Mesenchymal stem cell (in vitro differentiated cells and primary cell): ENCODE data around the gene HMGCL.
A peak's percentile ranks its signal among the peaks of the same experiment; 100 is the strongest.

Experiments used
- DNase-seq: peaks from one replicate; pipeline ENCODE4 v3.0.0-alpha.2; 2013
- H2AFZ ChIP-seq: one replicate; pipeline ENCODE4 v1.6.1; 2013; ENCODE audit warnings: low read depth, mild to moderate bottlenecking, control low read depth, inconsistent platforms, low read length, moderate library complexity
- H2AK5ac ChIP-seq: 2 replicates; pipeline ENCODE4 v1.6.1; 2013; ENCODE audit warnings: low read length, moderate library complexity, mild to moderate bottlenecking, inconsistent platforms; ENCODE audit not compliant: severe bottlenecking
- H2BK120ac ChIP-seq: one replicate; pipeline ENCODE4 v1.6.1; 2013; ENCODE audit warnings: low read depth, mild to moderate bottlenecking, inconsistent platforms, low read length, moderate library complexity
- H2BK12ac ChIP-seq, 2 experiments: one replicate each; pipeline ENCODE4 v1.6.1; 2013; ENCODE audit warnings: inconsistent platforms in 2 of 2, low read length in 2 of 2, mild to moderate bottlenecking in 2 of 2, moderate library complexity in 2 of 2, control low read depth in 1 of 2
- H2BK15ac ChIP-seq: one replicate; pipeline ENCODE4 v1.6.1; 2013; ENCODE audit warnings: mild to moderate bottlenecking, low read depth, inconsistent platforms; ENCODE audit not compliant: poor library complexity, severe bottlenecking
- H2BK5ac ChIP-seq: 2 replicates; pipeline ENCODE4 v1.6.1; 2013; ENCODE audit warnings: low read depth, mild to moderate bottlenecking, low read length, control low read depth, inconsistent platforms; ENCODE audit not compliant: poor library complexity, severe bottlenecking
- H3K14ac ChIP-seq, 2 experiments: one replicate each; pipeline ENCODE4 v1.6.1; 2013; ENCODE audit warnings: inconsistent platforms in 2 of 2, low read length in 2 of 2, control low read depth in 1 of 2, mild to moderate bottlenecking in 1 of 2, moderate library complexity in 1 of 2
- H3K18ac ChIP-seq, 2 experiments: one replicate each; pipeline ENCODE4 v1.6.1; 2013; ENCODE audit warnings: inconsistent platforms in 2 of 2, low read length in 2 of 2, control low read depth in 1 of 2, low read depth in 1 of 2, mild to moderate bottlenecking in 1 of 2
- H3K23ac ChIP-seq, 2 experiments: one replicate each; pipeline ENCODE4 v1.6.1; 2013; ENCODE audit warnings: inconsistent platforms in 2 of 2, low read length in 2 of 2, mild to moderate bottlenecking in 2 of 2, moderate library complexity in 2 of 2, control low read depth in 1 of 2
- H3K27ac ChIP-seq: 2 replicates; pipeline ENCODE4 v1.5.1; 2013; ENCODE audit warnings: mild to moderate bottlenecking, moderate library complexity, low read length, control low read depth, inconsistent platforms; ENCODE audit not compliant: poor library complexity, severe bottlenecking
- H3K27me3 ChIP-seq, 2 experiments: 2 replicates each; pipeline versions ENCODE4 v1.6.1 to v1.7.0; 2013; ENCODE audit warnings: low read length in 2 of 2, mild to moderate bottlenecking in 2 of 2, moderate library complexity in 2 of 2, control low read depth in 1 of 2, inconsistent platforms in 1 of 2; ENCODE audit not compliant: control insufficient read depth in 1 of 2, insufficient read depth in 1 of 2
- H3K36me3 ChIP-seq, 2 experiments: 2 replicates each; pipeline versions ENCODE4 v1.6.1 to v1.7.0; 2013; ENCODE audit warnings: low read length in 2 of 2, control low read depth in 1 of 2, inconsistent platforms in 1 of 2, low read depth in 1 of 2, mild to moderate bottlenecking in 1 of 2; ENCODE audit not compliant: insufficient read depth in 2 of 2, control insufficient read depth in 1 of 2
- H3K4ac ChIP-seq, 2 experiments: one replicate each; pipeline ENCODE4 v1.6.1; 2013; ENCODE audit warnings: inconsistent platforms in 2 of 2, low read length in 2 of 2, mild to moderate bottlenecking in 2 of 2, moderate library complexity in 2 of 2, control low read depth in 1 of 2, low read depth in 1 of 2
- H3K4me1 ChIP-seq: 2 replicates; pipeline ENCODE4 v1.6.1; 2013; ENCODE audit warnings: low read depth, low read length, control low read depth; ENCODE audit not compliant: control insufficient read depth, insufficient read depth
- H3K4me2 ChIP-seq: 2 replicates; pipeline ENCODE4 v1.6.1; 2013; ENCODE audit warnings: low read length, mild to moderate bottlenecking, inconsistent platforms; ENCODE audit not compliant: poor library complexity, severe bottlenecking
- H3K4me3 ChIP-seq, 2 experiments: 2 replicates each; pipeline versions ENCODE4 v1.5.1 to v1.7.0; 2013; ENCODE audit warnings: low read length in 2 of 2, mild to moderate bottlenecking in 2 of 2, control low read depth in 1 of 2, low read depth in 1 of 2; ENCODE audit not compliant: insufficient read depth in 1 of 2
- H3K79me1 ChIP-seq: replicated peaks from 2 replicates; pipeline ENCODE4 v1.6.1; 2013; ENCODE audit warnings: mild to moderate bottlenecking, control low read depth, low read length, inconsistent platforms; ENCODE audit not compliant: poor library complexity, severe bottlenecking
- H3K9ac ChIP-seq: 2 replicates; pipeline ENCODE4 v1.7.0; 2013; ENCODE audit warnings: mild to moderate bottlenecking, low read length, moderate library complexity
- H3K9me3 ChIP-seq: 2 replicates; pipeline ENCODE4 v1.7.0; 2013; ENCODE audit warnings: mild to moderate bottlenecking, low read length; ENCODE audit not compliant: control insufficient read depth
- H4K8ac ChIP-seq: one replicate; pipeline ENCODE4 v1.6.1; 2013; ENCODE audit warnings: inconsistent platforms, mild to moderate bottlenecking, low read length, moderate library complexity
- H4K91ac ChIP-seq: one replicate; pipeline ENCODE4 v1.6.1; 2013; ENCODE audit warnings: mild to moderate bottlenecking, low read length, inconsistent platforms
- WGBS: methylation state at CpG from one replicate; pipeline ENCODE4 v1.1.7; 2013; ENCODE audit warnings: mixed read lengths; 5-methylcytosine and 5-hydroxymethylcytosine counted together

HMGCL gene

DNA sequence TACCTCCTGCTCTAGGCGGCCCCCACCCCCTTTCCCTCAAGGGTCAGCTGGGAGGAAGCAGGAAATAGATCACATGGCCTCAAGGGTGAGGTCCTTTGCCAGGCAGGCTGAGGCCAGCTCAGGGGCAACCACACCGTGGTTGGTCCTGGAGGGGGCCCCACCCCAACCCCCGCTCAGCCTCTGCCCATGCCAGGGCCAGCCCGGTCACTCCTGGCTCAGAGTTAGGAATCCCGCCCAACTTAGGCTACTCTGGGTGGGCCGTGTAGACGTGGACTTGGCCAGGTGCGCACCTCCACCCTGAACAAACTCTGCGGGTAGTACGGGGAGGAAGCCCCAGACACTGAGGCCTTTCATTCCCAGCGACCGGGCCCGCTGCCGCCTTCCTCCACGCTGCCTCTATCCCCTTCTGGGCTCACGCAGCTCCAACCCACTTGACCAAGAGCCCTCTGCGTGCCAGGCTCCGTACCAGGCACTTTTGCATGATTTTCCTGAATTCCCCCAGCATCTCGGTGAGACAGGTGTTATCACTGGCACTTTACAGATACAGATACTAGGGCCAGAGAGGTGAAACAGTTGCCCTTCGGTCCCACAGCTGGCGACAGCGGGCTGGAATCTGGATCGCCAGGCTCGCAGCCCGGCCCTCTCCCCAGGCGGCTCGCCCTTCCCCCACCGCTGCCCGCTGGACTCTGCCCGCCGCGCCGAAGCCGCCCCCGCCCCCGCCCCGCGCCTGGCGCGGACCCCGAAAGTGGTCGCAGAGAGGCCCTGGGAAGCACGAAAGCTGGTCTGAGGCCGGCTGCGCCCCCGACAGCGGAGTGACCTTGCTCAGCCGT, 25.4 kb downstream of the HMGCL start:
- Histone ChIP-seq H2AFZ (peak overlapping the region; percentile 29), H3K79me1 (peaks cover 30% of the 10 kb centered on the region), H2BK5ac (peak overlapping the region; percentile 58), H3K4me2 (peak overlapping the region; percentile 74), H3K9ac (peak overlapping the region; percentile 90), H3K36me3 (peaks cover 43 to 50% of the 10 kb centered on the region in 2 experiments), H4K8ac (peak overlapping the region; percentile 90), H4K91ac (peak overlapping the region; percentile 98), H3K4ac (peak overlapping the region; percentile 79 to 96), H2BK12ac (peak overlapping the region; percentile 62 to 82), H3K27ac (peak overlapping the region; percentile 91), H2AK5ac (peak overlapping the region; percentile 78), H3K14ac (peak overlapping the region in 1 of 2 experiments; percentile 86), H3K9me3 (no peaks in the 10 kb centered on the region), H2BK120ac (peak overlapping the region; percentile 81), H3K27me3 (no peaks in the 10 kb centered on the region), H3K18ac (peak overlapping the region; percentile 85 to 95), H3K23ac (peak overlapping the region in 1 of 2 experiments; percentile 48), H3K4me3 (peak overlapping the region; percentile 68 to 94), H3K4me1 (peaks cover 25% of the 10 kb centered on the region), H2BK15ac (peak overlapping the region; percentile 54)
- peak; percentile 85 for DNase-seq
- under 1% methylated on average over 45 of the region's 48 CpGs for WGBS

DNA sequence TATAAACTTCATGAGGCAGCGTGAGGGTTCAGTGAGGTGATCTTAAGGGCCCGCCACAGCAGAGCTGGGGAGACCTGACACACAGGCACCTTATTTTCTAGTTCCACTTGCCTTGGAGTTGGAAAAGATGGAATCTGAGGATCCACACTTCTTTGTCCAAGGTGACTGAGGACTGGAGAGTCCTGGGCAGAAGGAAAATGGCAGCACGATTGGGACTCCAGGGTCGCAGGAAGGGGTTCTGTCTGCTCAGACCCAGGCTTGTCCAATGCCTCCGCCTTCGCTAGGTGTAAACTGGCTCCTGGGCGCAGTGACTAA, 26.0 kb downstream of the HMGCL start:
- H3K9ac ChIP-seq = peak overlapping the region; percentile 90
- H4K91ac ChIP-seq = peak overlapping the region; percentile 98
- peaks cover 26% of the 10 kb centered on the region for H3K4me1 ChIP-seq
- 43% methylated on average over 7 of the region's 7 CpGs for WGBS
- no peaks in the 10 kb centered on the region for H3K27me3 ChIP-seq
- H2BK15ac ChIP-seq = peak overlapping the region; percentile 54
- H3K4ac ChIP-seq = peak overlapping the region in 1 of 2 experiments; percentile 79
- peak overlapping the region; percentile 77 for H2BK120ac ChIP-seq
- peak overlapping the region; percentile 12 for H2AK5ac ChIP-seq
- peak overlapping the region; percentile 91 for H3K27ac ChIP-seq
- no peak for DNase-seq
- H3K4me2 ChIP-seq = peak overlapping the region; percentile 74
- H3K9me3 ChIP-seq = no peaks in the 10 kb centered on the region
- H3K14ac ChIP-seq = no peak overlapping the region
- H3K36me3 ChIP-seq = peaks cover 42 to 54% of the 10 kb centered on the region in 2 experiments
- H3K23ac ChIP-seq = no peak overlapping the region
- peaks cover 31% of the 10 kb centered on the region for H3K79me1 ChIP-seq
- peak overlapping the region; percentile 31 to 85 for H3K18ac ChIP-seq
- peak overlapping the region; percentile 68 to 94 for H3K4me3 ChIP-seq
- H2BK12ac ChIP-seq = peak overlapping the region in 1 of 2 experiments; percentile 75
- no peak overlapping the region for H2BK5ac ChIP-seq
- no peak overlapping the region for H2AFZ ChIP-seq
- H4K8ac ChIP-seq = peak overlapping the region; percentile 69

DNA sequence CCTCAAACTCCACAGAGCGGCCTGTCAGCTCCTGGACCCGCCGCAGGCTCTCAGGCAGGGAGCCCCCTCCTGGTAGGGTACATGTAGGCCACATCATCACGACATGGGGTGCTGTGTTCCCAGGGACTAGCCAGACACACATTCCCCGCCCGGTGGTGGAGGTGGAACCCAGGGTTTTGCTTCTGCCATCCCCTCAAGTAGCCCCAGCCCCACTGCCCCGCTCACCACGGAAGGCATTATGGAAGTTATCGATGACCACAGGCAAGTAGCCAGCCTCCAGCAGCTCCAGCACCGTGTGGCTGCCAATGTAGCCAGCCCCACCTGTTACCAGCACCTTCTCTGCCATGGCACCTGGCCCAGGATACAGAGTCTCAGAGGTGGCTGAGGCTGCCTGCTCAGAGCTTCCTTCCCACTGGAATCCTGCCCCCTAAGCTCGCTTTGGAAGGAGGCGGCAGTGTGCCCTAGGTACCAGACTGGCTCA, 26.5 kb downstream of the HMGCL start:
- Histone ChIP-seq H3K4me1 (peaks cover 29% of the 10 kb centered on the region), H3K27ac (peak overlapping the region; percentile 91), H3K9ac (no peak overlapping the region), H4K91ac (peak overlapping the region; percentile 96), H2BK5ac (no peak overlapping the region), H3K9me3 (no peaks in the 10 kb centered on the region), H3K23ac (no peak overlapping the region), H3K18ac (peak overlapping the region; percentile 1 to 85), H2AK5ac (peak overlapping the region; percentile 18), H2AFZ (no peak overlapping the region), H2BK12ac (peak overlapping the region; percentile 42 to 75), H3K79me1 (peaks cover 33% of the 10 kb centered on the region), H3K36me3 (peaks cover 37 to 54% of the 10 kb centered on the region in 2 experiments), H3K27me3 (no peaks in the 10 kb centered on the region), H3K4ac (peak overlapping the region in 1 of 2 experiments; percentile 53), H2BK15ac (peak overlapping the region; percentile 54), H3K4me2 (peak overlapping the region; percentile 74), H3K4me3 (no peak overlapping the region), H3K14ac (no peak overlapping the region), H4K8ac (peak overlapping the region; percentile 92), H2BK120ac (peak overlapping the region; percentile 77)
- DNase-seq = no peak
- 93% methylated on average over 12 of the region's 12 CpGs for WGBS
